ENCODE data around the gene PRKCE. TPM values are rescaled to one million over a fixed set of nuclear protein-coding genes. Genes with fewer than 3 reads are reported as not detected.

Gene PRKCE
- total RNA-seq, 1 donor from 2014 or later = 85.0 TPM

DNA sequence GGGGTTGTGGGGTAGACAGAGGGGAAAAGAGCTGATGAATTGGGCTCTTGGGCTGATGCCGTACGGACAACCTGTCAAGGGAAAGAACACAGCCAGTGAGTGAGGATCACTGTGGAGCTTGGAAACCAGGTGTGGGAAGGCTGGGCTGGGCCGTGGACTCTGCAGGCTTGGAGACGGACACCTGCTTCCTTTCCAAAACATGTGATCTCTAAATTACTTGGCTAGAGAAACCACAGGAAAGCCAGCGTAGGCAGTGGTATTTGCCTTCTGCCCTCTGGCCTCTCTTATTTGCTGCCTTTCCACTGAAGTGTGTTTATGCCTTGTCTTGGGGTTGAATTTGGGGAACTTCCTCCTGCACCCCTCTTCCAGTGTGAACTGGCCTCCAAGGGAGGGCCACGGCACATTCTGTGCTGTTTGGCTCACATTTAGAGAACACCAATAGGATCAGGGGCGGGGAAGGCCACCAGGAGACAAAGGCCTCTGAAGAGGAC lies 267.7 kb downstream of the PRKCE start:
- Histone ChIP-seq H3K4me1 (peaks cover 17% of the 10 kb centered on the region), H3K27ac (no peak overlapping the region), H3K27me3 (ENCODE audit: low read depth) (no peaks in the 10 kb centered on the region), H3K36me3 (no peaks in the 10 kb centered on the region), H3K9me3 (no peaks in the 10 kb centered on the region), H3K4me3 (no peak overlapping the region)
- DNase-seq = no peak
- intact Hi-C loops (cut with DNase I) = no loop called here
- TF ChIP-seq, protein P1, sequence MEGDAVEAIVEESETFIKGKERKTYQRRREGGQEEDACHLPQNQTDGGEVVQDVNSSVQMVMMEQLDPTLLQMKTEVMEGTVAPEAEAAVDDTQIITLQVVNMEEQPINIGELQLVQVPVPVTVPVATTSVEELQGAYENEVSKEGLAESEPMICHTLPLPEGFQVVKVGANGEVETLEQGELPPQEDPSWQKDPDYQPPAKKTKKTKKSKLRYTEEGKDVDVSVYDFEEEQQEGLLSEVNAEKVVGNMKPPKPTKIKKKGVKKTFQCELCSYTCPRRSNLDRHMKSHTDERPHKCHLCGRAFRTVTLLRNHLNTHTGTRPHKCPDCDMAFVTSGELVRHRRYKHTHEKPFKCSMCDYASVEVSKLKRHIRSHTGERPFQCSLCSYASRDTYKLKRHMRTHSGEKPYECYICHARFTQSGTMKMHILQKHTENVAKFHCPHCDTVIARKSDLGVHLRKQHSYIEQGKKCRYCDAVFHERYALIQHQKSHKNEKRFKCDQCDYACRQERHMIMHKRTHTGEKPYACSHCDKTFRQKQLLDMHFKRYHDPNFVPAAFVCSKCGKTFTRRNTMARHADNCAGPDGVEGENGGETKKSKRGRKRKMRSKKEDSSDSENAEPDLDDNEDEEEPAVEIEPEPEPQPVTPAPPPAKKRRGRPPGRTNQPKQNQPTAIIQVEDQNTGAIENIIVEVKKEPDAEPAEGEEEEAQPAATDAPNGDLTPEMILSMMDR (IDR thresholded peaks at IDR 0.05) = no peak
- ATAC-seq = peak; percentile 4 to 49

DNA sequence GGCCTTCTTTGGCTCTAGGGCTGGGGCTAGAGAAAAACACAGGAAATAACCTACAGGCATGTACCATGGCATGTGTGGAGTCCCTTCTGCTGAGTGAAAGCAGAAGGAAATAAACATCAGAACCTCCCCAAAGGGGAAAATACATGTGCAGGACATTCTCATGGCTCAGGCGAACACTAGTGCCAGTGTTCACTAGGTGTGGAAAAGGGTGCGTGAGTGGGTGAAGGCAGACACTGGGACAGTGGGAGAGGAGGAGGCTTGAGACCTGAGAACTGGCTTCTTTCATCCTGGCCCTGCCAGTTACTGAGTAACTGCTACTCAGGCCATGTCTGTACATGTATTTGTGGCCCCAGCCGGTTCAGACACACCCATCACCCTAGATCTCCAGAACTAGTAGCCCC lies 268.2 kb downstream of the PRKCE start:
- TF ChIP-seq, protein P1 (IDR thresholded peaks at IDR 0.05) = no peak
- no peaks in the 10 kb centered on the region for H3K9me3 ChIP-seq
- H3K4me1 ChIP-seq = peaks cover 22% of the 10 kb centered on the region
- no peak for DNase-seq
- H3K4me3 ChIP-seq = no peak overlapping the region
- intact Hi-C loops (cut with DNase I) = no loop called here
- no peaks in the 10 kb centered on the region for H3K36me3 ChIP-seq
- no peak for ATAC-seq
- no peaks in the 10 kb centered on the region for H3K27me3 ChIP-seq (ENCODE audit: low read depth)
- no peak overlapping the region for H3K27ac ChIP-seq

DNA sequence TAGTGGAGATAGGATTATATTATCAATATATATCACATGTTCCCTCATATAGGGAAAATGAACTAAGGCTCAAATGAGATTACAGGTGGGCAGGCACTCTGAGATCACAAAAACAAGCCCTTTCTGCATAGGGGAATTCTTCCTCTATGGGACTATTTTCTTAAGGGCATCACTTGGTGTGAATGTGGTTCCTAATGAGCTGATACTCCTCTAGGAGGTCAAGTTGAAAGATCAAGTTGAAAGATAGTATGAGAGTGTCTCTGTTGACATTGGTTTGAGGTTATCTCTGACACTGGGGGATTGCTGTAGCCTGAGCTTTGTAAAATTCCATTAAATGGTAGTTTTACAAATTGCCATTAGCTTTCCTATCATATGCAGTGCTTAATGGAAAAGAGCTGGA lies 270.4 kb downstream of the PRKCE start:
- Histone ChIP-seq H3K9me3 (no peaks in the 10 kb centered on the region), H3K4me3 (no peak overlapping the region), H3K4me1 (peaks cover 25% of the 10 kb centered on the region), H3K27me3 (ENCODE audit: low read depth) (no peaks in the 10 kb centered on the region), H3K36me3 (no peaks in the 10 kb centered on the region), H3K27ac (no peak overlapping the region)
- DNase-seq = no peak
- no peak for ATAC-seq
- intact Hi-C loops (cut with DNase I) = no loop called here
- TF ChIP-seq, protein P1 (IDR thresholded peaks at IDR 0.05) = no peak

DNA sequence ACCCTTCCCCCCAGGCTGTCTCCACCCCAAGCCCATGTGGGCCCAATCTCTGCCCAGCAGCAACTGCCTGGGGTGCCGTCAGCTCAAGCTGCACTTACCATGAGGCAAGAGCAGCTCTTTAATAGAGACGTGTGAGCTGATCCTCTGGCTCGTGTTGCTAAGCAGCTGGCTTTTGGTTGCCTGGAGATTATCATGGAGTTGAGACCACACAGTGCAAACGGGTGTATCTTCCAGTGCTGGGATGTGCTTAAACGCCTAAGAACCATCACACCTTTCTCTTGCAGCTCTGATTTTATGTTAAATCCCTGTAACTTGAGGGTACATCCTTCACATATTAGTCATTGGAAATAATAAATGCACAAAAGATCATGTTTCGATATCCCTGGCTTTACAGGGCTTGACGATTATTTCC lies 271.1 kb downstream of the PRKCE start:
- H3K36me3 ChIP-seq = no peaks in the 10 kb centered on the region
- no peaks in the 10 kb centered on the region for H3K9me3 ChIP-seq
- H3K4me1 ChIP-seq = peaks cover 25% of the 10 kb centered on the region
- ATAC-seq (peak; percentile 55 to 65), DNase-seq (no peak)
- no peak overlapping the region for H3K4me3 ChIP-seq
- no peak overlapping the region for H3K27ac ChIP-seq
- H3K27me3 ChIP-seq (ENCODE audit: low read depth) = no peaks in the 10 kb centered on the region
- TF ChIP-seq, protein P1 (IDR thresholded peaks at IDR 0.05) = no peak
- intact Hi-C loops (cut with DNase I) = no loop called here

DNA sequence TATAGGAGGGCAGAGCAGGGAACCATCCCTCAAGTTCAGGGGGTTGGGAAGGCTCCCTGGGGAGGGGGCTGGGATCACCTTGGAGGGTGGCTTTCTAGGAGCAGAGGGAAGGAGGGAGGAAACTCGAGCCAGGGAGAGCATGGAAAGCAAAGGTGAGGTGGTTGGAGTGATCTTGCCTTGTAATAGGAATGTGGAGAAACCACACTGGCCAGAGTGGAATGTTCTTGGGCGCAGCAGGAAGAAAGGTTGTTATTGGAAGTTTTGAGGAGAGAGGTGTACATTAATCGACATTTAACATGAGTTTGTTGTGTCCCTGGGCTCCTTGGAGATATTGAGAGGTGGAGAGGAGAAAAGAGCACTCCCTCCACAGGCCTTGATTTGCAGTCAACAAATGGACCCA lies 272.2 kb downstream of the PRKCE start:
- no peaks in the 10 kb centered on the region for H3K27me3 ChIP-seq (ENCODE audit: low read depth)
- H3K9me3 ChIP-seq = no peaks in the 10 kb centered on the region
- H3K4me1 ChIP-seq = peaks cover 25% of the 10 kb centered on the region
- intact Hi-C loops (cut with DNase I) = no loop called here
- TF ChIP-seq, protein P1 (IDR thresholded peaks at IDR 0.05) = no peak
- no peak overlapping the region for H3K4me3 ChIP-seq
- peak overlapping the region; percentile 49 for H3K27ac ChIP-seq
- no peak for DNase-seq
- ATAC-seq = peak; percentile 80 to 82
- no peaks in the 10 kb centered on the region for H3K36me3 ChIP-seq

DNA sequence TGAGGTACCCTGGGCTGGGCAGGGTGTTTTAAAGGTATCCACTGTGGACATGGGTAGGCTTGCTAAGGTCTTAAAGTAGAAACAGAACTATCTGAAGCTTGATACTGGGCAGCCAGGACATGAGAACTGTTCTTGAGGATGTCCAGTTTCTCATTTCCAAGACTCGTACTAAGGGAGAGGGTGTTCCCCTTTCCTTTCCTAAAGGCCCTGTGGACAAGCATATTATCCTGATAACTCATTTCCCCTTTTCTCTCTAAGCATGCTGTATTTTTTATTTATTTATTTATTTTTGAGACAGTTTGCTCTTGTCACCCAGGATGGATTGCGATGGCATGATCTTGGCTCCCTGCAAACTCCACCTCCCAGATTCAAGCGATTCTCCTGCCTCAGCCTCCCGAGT lies 273.6 kb downstream of the PRKCE start:
- intact Hi-C loops (cut with DNase I) = no loop called here
- Histone ChIP-seq H3K9me3 (no peaks in the 10 kb centered on the region), H3K36me3 (no peaks in the 10 kb centered on the region), H3K27me3 (ENCODE audit: low read depth) (no peaks in the 10 kb centered on the region), H3K27ac (peak overlapping the region; percentile 13), H3K4me3 (no peak overlapping the region), H3K4me1 (peaks cover 13% of the 10 kb centered on the region)
- ATAC-seq (no peak), DNase-seq (no peak)
- TF ChIP-seq, protein P1 (IDR thresholded peaks at IDR 0.05) = no peak
